Left ventricle myocardium superior (tissue), 1 donor: Measurements from ENCODE around the gene RAP1B. TPM values are rescaled to one million over a fixed set of nuclear protein-coding genes. Genes with fewer than 3 reads are reported as not detected.
A peak's percentile ranks its signal among the peaks of the same experiment; 100 is the strongest.

ENCODE experiments used
- ATAC-seq: fragments of 200-7000 bp; cut with Tn5 transposase; one replicate; pipeline ENCODE4 v1.9.1; 2020; ENCODE audit warnings: mild to moderate bottlenecking, moderate library complexity
- DNase-seq: peaks from one replicate; pipeline ENCODE4 v3.0.0-alpha.2; 2020
- intact Hi-C: fragments of 100-400 bp; cut with micrococcal nuclease; formaldehyde crosslinking; loops from one replicate; pipeline ENCODE4 v1.11.0; 2022
- long read RNA-seq: library from polyadenylated mRNA; unstranded; transcript quantifications from one replicate; pipeline ENCODE4 v2.0.0, GENCODE V29; 2021
- total RNA-seq: library from RNA; stranded (reverse); fragmentation: NEBNext Ultra II Directional; extraction: Animal tissue kit (Norgen Biotek cat#: 25700); gene quantifications from one replicate; pipeline ENCODE4 v1.2.1, GENCODE V29; 2021
- donor health status: DM: no; HTN: yes; CAD: no; lungs with severe emphysema.

Gene RAP1B
- total RNA-seq: 44.8 TPM
- long read RNA-seq, full-length matches to known transcripts: 45 of 47 reads
- long read RNA-seq, partial matches to known transcripts: 1 of 47 reads
- long read RNA-seq, other reads (novel, unspliced or antisense): 1 of 47 reads

- peak; percentile 98 for ATAC-seq
These were observed at the start of gene RAP1B for GRCh38 chr12:68610370-68611093. TSS of gene RAP1B (plus strand) at chr12:68610899. CDS start at chr12:68648725, 37,826 bp downstream.

GRCh38 chr12:68561830-68562229 is 48.9 kb upstream of the RAP1B start:
- intact Hi-C loops: no loop called here
- DNase-seq: no peak
- ATAC-seq: no peak

More at GRCh38 chr12:68610370-68611093, at the start of gene RAP1B:
- peak; percentile 94 for DNase-seq
- intact Hi-C loops: no loop called here

- intact Hi-C loops: no loop called here
These were observed 46.5 kb upstream of the RAP1B start for GRCh38 chr12:68564166-68564565.

DNA sequence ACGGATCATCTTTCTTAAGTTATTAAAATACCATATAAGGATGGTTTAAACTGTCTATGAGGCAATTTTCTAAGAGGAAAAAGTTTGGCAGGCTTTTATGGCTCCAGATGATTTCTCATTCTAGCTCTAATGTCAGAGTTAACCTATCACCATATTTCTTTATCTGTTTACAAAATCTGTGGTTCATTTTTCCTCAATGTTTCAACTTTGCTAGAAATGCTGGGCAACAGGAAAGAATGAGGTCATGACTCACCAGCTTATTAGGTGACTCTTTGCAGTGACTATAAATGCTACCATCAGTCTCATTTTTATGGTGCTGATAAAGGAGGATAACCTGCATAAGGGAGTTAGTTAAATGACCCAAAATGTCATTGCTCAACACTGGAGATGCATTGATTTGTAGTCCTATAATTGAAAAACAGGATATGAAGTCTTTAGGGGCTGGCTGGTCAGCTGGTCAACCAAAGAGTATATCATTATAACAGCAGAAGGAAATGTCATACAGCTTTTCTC is 45.3 kb upstream of the RAP1B start:
- ATAC-seq (no peak), DNase-seq (no peak)
- intact Hi-C loops: no loop called here

More at GRCh38 chr12:68564166-68564565, 46.5 kb upstream of the RAP1B start:
- DNase-seq (no peak), ATAC-seq (no peak)

DNA sequence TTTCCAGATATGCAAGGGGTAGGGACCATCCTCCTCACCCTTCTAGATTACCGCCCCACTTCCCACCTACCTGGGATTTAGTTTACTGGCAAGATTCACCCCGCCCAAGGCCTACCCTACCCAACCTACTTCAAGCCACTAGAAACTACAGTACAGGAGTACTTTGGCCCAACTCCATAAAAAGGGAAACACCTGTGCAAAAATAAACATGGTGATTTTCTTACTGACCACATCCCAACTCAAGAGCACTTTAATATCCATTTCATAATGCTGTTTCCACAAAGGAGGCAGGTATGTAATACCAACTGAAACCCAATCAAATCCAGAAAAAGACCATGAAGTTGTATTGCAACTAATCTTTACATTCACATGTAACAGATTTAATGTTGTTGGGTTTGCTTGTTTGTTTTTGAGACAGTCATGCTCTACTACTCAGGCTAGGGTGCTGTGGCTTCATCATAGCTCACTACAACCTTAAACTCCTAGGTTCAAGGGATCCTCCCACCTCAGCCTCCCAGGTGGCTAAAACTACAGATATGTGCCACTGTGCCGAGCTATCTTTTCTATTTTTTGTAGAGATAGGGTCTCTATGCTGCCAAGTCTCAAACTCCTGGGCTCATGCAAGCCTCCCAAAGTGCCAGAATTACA is 41.7 kb upstream of the RAP1B start:
- intact Hi-C loops: no loop called here
- ATAC-seq: no peak
- no peak for DNase-seq

- DNase-seq: no peak
- no peak for ATAC-seq
- intact Hi-C loops: no loop called here
These were observed 38.0 kb upstream of the RAP1B start for GRCh38 chr12:68572661-68573060.

GRCh38 chr12:68573406-68573805 is 37.3 kb upstream of the RAP1B start:
- intact Hi-C loops: no loop called here
- DNase-seq (no peak), ATAC-seq (no peak)

GRCh38 chr12:68577949-68578348 is 32.8 kb upstream of the RAP1B start:
- ATAC-seq (no peak), DNase-seq (no peak)
- intact Hi-C loops: no loop called here

- ATAC-seq (no peak), DNase-seq (no peak)
- intact Hi-C loops: no loop called here
These were observed 31.9 kb upstream of the RAP1B start for GRCh38 chr12:68578765-68579164.

- intact Hi-C loops: no loop called here
- DNase-seq (no peak), ATAC-seq (no peak)
These were observed 31.4 kb upstream of the RAP1B start for GRCh38 chr12:68579254-68579653.

- no peak for ATAC-seq
These were observed 29.8 kb upstream of the RAP1B start for GRCh38 chr12:68580911-68581310.

GRCh38 chr12:68581926-68582325 is 28.8 kb upstream of the RAP1B start:
- DNase-seq (no peak), ATAC-seq (no peak)
- intact Hi-C loops: no loop called here

More at GRCh38 chr12:68580911-68581310, 29.8 kb upstream of the RAP1B start:
- DNase-seq: no peak
- intact Hi-C loops: no loop called here

GRCh38 chr12:68585966-68586365 is 24.7 kb upstream of the RAP1B start:
- intact Hi-C loops: no loop called here
- DNase-seq: no peak
- ATAC-seq: no peak

DNA sequence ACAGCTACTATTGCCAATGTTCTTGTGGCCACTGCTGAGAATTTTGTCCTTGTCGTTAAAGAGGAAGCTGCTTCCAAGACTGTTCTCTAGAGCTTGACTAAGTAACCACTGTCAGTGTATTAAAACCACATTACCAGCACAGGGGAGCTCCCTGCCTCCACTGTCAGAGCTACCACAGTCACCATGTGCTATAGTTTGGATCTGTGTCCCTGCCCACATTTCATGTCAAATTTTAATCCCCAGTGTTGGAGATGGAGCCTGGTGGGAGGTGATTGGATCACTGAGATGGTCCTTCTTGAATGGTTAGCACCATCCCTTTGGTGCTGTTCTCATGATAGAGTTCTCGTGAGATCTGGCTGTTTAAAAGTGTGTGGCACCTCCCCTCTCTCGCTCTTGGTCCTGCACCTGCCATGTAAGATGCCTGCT is 23.2 kb upstream of the RAP1B start:
- no peak for ATAC-seq
- intact Hi-C loops: no loop called here
- no peak for DNase-seq

GRCh38 chr12:68589194-68589593 is 21.5 kb upstream of the RAP1B start:
- intact Hi-C loops: no loop called here
- ATAC-seq: no peak
- DNase-seq: no peak

GRCh38 chr12:68591734-68592418 is 18.8 kb upstream of the RAP1B start:
- intact Hi-C loops: no loop called here
- DNase-seq: no peak
- ATAC-seq: no peak

GRCh38 chr12:68595241-68595640 is 15.5 kb upstream of the RAP1B start:
- ATAC-seq (no peak), DNase-seq (no peak)
- intact Hi-C loops: no loop called here

GRCh38 chr12:68601767-68602166 is 8.9 kb upstream of the RAP1B start:
- intact Hi-C loops: no loop called here
- no peak for ATAC-seq
- DNase-seq: no peak

DNA sequence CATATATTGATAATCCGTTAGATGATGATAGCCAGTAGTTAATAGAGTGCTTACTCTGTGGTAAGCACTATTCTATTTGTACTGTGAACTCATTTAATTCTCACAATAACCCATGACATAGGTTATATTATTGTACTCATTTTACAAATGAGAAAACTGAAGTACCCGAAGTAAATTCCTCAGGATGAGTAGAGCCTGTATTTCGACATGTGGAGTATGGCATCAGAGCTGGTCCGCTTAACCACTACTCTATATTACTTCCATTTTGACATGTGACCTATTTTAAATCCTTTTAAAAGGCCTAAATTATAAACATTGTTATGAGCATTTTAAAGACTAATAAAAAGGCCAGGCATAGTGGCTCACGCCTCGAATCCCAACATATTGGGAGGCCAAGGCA is 8.0 kb upstream of the RAP1B start:
- intact Hi-C loops: no loop called here
- ATAC-seq (no peak), DNase-seq (no peak)

GRCh38 chr12:68608191-68608590 is 2.5 kb upstream of the RAP1B start:
- no peak for ATAC-seq
- no peak for DNase-seq
- intact Hi-C loops: no loop called here
